Mucosa of gallbladder (tissue), 1 donor: ENCODE results near the gene LRRC40. TPM values are rescaled to one million over a fixed set of nuclear protein-coding genes. Genes with fewer than 3 reads are reported as not detected.
"Not testable (repeated sequence)": the region's sequence is repeated elsewhere in the genome, so short reads cannot be mapped to it uniquely, and the experiment has no call there.

Experiments used
- DNase-seq: peaks from one replicate; pipeline ENCODE4 v3.0.0-alpha.2; 2020; ENCODE audit warnings: low spot score
- total RNA-seq: library from RNA; stranded (reverse); gene quantifications from one replicate; pipeline ENCODE4 v1.2.1, GENCODE V29; 2021
- donor health status: DM: no; HTN: no; CAD: no.

The LRRC40 gene
- total RNA-seq, 1 donor from 2014 or later: 7.7 TPM

- no peak for DNase-seq
Observed at GRCh38 chr1:70202173-70202758, 3.1 kb downstream of the LRRC40 start.

DNA sequence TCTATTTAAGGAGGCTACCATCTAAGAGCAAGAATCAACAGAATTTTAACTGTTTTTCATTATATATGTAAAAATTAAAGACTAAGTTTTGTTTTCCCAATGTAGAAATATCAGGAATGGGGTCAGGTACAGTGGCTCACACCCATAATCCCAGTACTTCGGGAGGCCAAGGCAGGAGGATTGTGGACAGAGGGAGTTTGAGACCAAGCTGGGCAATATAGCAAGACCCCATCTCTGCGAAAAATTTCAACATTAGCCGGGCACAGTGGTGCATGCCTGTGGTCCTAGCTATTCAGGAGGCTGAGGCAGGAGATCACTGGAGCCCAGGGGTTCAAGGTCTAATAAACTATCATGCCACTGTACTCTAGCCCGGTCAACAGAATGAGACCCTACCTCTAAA, 5.3 kb downstream of the LRRC40 start:
- no peak for DNase-seq

DNA sequence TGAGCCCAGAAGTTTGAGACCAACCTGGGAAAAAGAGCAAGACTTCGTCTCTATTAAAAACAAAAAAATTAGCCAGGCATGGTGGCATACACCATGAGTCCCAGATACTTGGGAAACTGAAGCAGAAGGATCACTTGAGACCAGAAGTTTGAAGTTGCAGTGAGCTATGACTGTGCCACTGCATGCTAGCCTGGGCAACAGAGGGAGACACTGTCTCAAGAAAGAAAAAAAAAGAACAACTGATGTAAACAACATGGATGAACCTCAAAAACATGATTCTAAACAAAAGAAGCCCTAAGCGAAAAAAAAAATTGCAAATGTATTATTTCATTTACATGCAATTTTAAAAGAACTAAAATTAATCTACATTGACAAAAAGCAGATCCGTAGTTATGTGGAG, 9.0 kb downstream of the LRRC40 start:
- no peak for DNase-seq

- no peak for DNase-seq
Observed at GRCh38 chr1:70195342-70195741, 10.0 kb downstream of the LRRC40 start.

GRCh38 chr1:70194601-70195000, 10.8 kb downstream of the LRRC40 start:
- DNase-seq: no peak

GRCh38 chr1:70192446-70192845, 12.9 kb downstream of the LRRC40 start:
- DNase-seq: not testable (repeated sequence)

GRCh38 chr1:70190180-70190579, 15.2 kb downstream of the LRRC40 start:
- DNase-seq: no peak

- no peak for DNase-seq
Observed at GRCh38 chr1:70188522-70188921, 16.9 kb downstream of the LRRC40 start.

DNA sequence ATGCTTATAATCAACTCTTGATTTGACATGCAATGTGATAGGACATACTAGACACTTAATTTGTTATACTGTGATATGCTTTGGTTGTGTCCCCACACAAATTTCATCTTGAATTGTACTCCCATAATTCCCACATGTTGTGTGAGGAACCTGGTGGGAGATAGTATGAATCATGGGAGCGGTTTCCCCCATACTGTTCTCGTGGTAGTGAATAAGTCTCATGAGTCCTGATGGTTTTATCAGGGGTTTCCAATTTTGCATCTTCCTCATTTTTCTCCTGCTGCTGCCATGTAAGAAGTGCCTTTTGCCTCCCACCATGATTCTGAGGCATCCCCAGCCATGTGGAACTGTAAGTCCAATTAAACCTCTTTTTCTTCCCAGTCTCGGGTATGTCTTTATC, 20.2 kb downstream of the LRRC40 start:
- DNase-seq: not testable (repeated sequence)

DNA sequence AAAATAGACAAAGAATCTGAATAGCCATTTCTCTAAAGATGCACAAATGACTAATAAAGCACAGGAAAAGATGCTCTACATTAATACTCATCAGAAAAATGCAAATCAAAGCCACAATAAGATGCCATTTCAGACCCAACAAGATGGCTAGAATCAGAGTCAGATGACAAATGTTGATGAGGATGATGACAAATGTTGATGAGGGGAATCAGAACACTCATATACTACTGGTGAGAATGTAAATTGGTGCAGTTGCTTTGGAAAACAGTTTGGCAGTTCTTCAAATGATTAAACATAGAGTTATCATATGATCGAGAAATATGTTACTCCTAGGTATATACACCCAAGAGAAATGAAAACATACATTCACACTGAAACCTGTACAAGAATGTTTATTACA, 33.9 kb downstream of the LRRC40 start:
- DNase-seq: no peak

DNA sequence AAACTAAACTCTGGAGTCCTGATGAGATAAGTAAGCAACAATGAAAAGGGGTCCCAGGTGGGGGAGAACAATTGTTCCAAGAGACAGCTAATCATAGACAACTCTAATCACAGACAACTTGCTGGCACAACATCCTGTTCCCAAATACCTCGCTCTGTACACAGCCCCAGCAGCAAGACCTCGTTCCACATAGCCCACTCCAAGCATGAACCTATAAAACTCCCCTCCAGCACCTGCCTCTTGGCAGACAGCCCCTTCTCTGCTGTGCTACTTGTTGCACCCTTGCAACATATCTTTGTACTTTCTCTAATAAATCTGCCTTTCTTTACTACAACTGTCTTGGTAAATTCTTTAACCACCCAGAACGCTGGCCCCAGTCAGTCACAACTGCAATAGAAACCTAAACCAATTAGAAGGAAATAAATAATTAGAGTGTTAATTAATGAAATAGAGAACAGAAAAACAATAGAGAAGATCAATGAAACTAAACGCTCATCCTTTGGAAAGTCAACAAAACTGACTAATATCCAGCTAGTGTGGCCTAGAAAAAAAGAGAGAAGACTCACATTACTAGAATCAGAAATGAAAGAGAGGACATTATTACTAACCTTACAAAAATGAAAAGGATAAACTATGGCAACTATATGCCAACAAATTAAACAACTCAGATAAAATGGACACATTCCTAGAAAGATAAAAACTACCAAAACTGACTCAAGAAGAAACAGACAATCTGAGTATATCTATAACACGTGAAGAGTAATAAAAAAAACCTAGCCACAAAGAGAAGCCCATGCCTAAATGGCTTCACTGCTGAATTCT, 36.1 kb downstream of the LRRC40 start:
- DNase-seq: no peak

DNA sequence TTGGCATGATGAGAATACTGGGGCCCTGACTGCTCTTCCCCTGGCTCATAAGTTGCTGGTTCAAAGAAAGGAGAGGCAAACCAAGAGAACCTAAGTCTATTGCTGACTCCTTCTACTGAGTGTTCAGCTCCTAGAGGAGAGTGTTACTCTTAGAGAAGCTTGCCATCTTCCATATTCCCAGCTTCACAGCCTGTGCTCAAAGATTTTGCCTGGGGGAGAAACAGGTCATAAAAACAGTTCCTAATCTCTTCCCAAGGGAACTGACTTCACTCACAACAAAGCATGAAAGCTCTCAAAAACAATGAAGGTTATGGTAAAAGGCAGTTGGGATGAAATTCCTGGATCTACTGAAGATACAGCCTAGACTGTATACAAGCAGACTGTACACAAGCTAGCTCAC, 37.1 kb downstream of the LRRC40 start:
- no peak for DNase-seq

- DNase-seq: no peak
Observed at GRCh38 chr1:70164350-70164749, 41.0 kb downstream of the LRRC40 start.

DNA sequence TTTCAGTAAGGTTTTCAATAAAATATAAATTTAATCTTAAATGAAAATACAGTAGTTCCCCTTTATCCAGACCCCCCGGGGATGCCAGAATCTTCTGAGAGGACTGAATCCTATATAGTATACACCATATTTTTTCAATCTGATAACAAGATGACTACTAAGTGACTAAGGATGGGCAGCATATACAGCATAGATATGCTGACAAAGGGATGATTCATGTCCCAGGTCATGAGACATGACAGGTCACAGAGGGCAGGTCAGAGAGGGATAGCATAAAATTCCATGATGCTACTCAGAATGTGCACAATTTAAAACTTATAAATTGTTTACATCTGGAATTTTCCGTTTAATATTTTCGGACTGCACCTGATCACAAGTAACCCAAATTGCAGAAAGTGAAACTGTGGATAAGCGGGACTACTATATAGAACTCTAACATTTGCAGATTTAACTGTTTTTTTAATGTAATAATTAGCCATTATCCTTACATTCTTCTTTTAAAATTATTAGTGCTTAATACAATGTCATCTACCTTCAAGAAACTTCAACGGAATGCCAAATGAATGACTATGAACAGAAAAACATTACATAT, 48.8 kb downstream of the LRRC40 start:
- no peak for DNase-seq

GRCh38 chr1:70153739-70154138, 51.6 kb downstream of the LRRC40 start:
- no peak for DNase-seq

- DNase-seq: no peak
Observed at GRCh38 chr1:70150444-70150843, 54.9 kb downstream of the LRRC40 start.

- DNase-seq: no peak
Observed at GRCh38 chr1:70146488-70146887, 58.9 kb downstream of the LRRC40 start.

- no peak for DNase-seq
Observed at GRCh38 chr1:70143048-70143659, 62.2 kb downstream of the LRRC40 start.

GRCh38 chr1:70142075-70142474, 63.3 kb downstream of the LRRC40 start:
- no peak for DNase-seq

GRCh38 chr1:70140894-70141293, 64.5 kb downstream of the LRRC40 start:
- no peak for DNase-seq

GRCh38 chr1:70140343-70140742, 65.0 kb downstream of the LRRC40 start:
- DNase-seq: peak; percentile 21

- no peak for DNase-seq
Observed at GRCh38 chr1:70134148-70134547, 71.2 kb downstream of the LRRC40 start.

DNA sequence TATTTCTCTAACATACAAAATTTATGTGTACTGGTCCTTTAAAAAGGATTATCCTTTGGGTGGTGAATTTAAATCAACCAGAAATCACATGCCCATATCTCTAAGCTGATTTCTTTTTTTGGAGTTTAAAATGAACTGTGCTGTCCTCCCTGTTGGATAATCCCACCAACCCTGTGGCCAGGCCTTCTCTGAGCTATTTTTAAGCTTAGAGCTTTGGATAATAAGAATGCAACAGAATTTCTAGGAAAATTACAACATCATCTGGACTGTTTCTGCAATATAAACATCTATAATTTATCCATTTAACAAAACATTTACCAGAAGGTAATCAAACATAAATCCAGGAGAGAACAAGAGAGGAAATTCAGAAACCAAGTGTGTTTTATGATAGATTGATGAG, 88.3 kb downstream of the LRRC40 start:
- no peak for DNase-seq
